Measurements from ENCODE around the gene NUP188.

The NUP188 gene

GRCh38 chr9:128908372-128908771 lies 39.1 kb upstream of the NUP188 start:
- no peak overlapping the region for H3K4me3 ChIP-seq (ENCODE audit: low read depth, low read length)
- no peak for DNase-seq (ENCODE audit: low read depth)
- TF ChIP-seq CTCF (IDR thresholded peaks at IDR 0.05; ENCODE audit: low read depth, low read length, missing control alignments), result no peak

- TF ChIP-seq CTCF (IDR thresholded peaks at IDR 0.05; ENCODE audit: low read depth, low read length, missing control alignments), result no peak
- H3K4me3 ChIP-seq (ENCODE audit: low read depth, low read length), result no peak overlapping the region
- no peak for DNase-seq (ENCODE audit: low read depth)
These were observed 37.6 kb upstream of the NUP188 start for GRCh38 chr9:128909859-128910258.

GRCh38 chr9:128910906-128911305 lies 36.6 kb upstream of the NUP188 start:
- no peak for TF ChIP-seq CTCF (IDR thresholded peaks at IDR 0.05; ENCODE audit: low read depth, low read length, missing control alignments)
- H3K4me3 ChIP-seq (ENCODE audit: low read depth, low read length), result no peak overlapping the region
- no peak for DNase-seq (ENCODE audit: low read depth)

GRCh38 chr9:128911529-128912035 lies 35.9 kb upstream of the NUP188 start:
- no peak for TF ChIP-seq CTCF (IDR thresholded peaks at IDR 0.05; ENCODE audit: low read depth, low read length, missing control alignments)
- no peak for DNase-seq (ENCODE audit: low read depth)
- H3K4me3 ChIP-seq (ENCODE audit: low read depth, low read length), result no peak overlapping the region

GRCh38 chr9:128912270-128912853 lies 35.1 kb upstream of the NUP188 start:
- H3K4me3 ChIP-seq (ENCODE audit: low read depth, low read length), result no peak overlapping the region
- DNase-seq (ENCODE audit: low read depth), result no peak
- TF ChIP-seq CTCF (IDR thresholded peaks at IDR 0.05; ENCODE audit: low read depth, low read length, missing control alignments), result no peak

GRCh38 chr9:128913048-128913900 lies 34.2 kb upstream of the NUP188 start:
- DNase-seq (ENCODE audit: low read depth), result no peak

More at GRCh38 chr9:128913048-128913900, 34.2 kb upstream of the NUP188 start:
- no peak overlapping the region for H3K4me3 ChIP-seq (ENCODE audit: low read depth, low read length)
- no peak for TF ChIP-seq CTCF (IDR thresholded peaks at IDR 0.05; ENCODE audit: low read depth, low read length, missing control alignments)
